Esophagus squamous epithelium (tissue), 4 donors: ENCODE data around the gene ARGLU1.

Experiments used
- POLR2A ChIP-seq, 4 donors: fragments of 450-650 bp; IDR thresholded peaks; one replicate each; pipeline ENCODE4 v1.6.1; 2017; ENCODE audit warnings: antibody characterized with exemption in 4 of 4, mild to moderate bottlenecking in 4 of 4, moderate library complexity in 3 of 4
- TF ChIP-seq, protein P1 (sequence below), 6 experiments: fragments of 450-650 bp in 4 of 6; fragments of 200-600 bp in 2 of 6; sonication (generic) in 2 of 6; IDR thresholded peaks; one replicate each; pipeline ENCODE4 v1.5.1; 2016 to 2019; ENCODE audit warnings: antibody characterized with exemption in 6 of 6, mild to moderate bottlenecking in 4 of 6, moderate library complexity in 4 of 6

DNA sequence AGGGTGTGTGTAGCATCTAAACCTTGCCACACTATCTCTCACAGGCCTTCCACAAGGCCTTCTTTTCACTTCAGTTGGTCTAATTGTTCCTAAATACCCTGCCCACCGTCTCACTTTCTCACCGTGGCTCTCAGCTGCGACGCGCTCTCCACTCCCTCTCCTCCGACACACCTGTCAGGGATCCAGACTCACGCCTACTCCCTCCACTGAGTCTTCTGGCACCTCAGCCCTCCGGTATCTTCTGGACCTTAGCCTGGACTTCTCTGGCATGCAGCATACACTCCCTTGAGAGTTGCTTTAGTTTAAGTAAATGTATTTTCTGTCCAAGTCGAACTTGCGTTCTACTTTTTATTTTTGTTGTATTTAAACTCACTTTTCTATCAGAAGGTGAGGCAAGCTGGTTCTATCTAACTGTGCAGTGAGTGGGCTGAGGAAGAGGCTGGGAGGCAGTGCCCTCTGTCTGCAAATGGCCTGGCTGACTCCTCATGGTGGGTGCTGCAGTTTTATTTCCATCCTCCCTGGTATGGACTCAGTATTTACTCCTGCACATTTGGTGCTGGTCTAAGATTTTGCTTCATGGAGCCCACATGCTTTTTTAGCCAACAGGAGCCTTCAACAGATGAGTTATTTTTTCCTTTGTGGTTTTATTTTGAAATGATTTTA lies 28.5 kb upstream of the ARGLU1 start:
- TF ChIP-seq, protein P1, sequence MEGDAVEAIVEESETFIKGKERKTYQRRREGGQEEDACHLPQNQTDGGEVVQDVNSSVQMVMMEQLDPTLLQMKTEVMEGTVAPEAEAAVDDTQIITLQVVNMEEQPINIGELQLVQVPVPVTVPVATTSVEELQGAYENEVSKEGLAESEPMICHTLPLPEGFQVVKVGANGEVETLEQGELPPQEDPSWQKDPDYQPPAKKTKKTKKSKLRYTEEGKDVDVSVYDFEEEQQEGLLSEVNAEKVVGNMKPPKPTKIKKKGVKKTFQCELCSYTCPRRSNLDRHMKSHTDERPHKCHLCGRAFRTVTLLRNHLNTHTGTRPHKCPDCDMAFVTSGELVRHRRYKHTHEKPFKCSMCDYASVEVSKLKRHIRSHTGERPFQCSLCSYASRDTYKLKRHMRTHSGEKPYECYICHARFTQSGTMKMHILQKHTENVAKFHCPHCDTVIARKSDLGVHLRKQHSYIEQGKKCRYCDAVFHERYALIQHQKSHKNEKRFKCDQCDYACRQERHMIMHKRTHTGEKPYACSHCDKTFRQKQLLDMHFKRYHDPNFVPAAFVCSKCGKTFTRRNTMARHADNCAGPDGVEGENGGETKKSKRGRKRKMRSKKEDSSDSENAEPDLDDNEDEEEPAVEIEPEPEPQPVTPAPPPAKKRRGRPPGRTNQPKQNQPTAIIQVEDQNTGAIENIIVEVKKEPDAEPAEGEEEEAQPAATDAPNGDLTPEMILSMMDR (IDR thresholded peaks at IDR 0.05), result no peak
- no peak for TF ChIP-seq POLR2A (IDR thresholded peaks at IDR 0.05)
